Stimulated activated naive CD8-positive, alpha-beta T cell treated with anti-CD3 and anti-CD28 coated beads, Interleukin-15, amount 100 ng/mL, for 72 hours (primary cell): ENCODE data around the gene SSH2.
"Not testable (repeated sequence)": the region's sequence is repeated elsewhere in the genome, so short reads cannot be mapped to it uniquely, and the experiment has no call there.

Experiments
- ATAC-seq: fragments of 150-1000 bp; cut with Tn5 transposase; 2 replicates; pipeline ENCODE4 v1.10.0; 2021; ENCODE audit warnings: mild to moderate bottlenecking, moderate library complexity
- DNase-seq, 2 donors: peaks; one replicate each; pipeline ENCODE4 v3.0.0; 2021 to 2022
- H3K27ac Mint-ChIP-seq, 2 donors: one replicate each; pipeline ENCODE4 v1.8.0; 2022; ENCODE audit warnings: mild to moderate bottlenecking in 2 of 2, mixed read lengths in 2 of 2, moderate library complexity in 2 of 2
- H3K27me3 Mint-ChIP-seq: one replicate; pipeline ENCODE4 v1.8.0; 2022; ENCODE audit warnings: mixed read lengths
- H3K4me1 Mint-ChIP-seq: one replicate; pipeline ENCODE4 v1.8.0; 2022; ENCODE audit warnings: mild to moderate bottlenecking, mixed read lengths
- H3K4me3 Mint-ChIP-seq, 2 donors: one replicate each; pipeline ENCODE4 v1.8.0; 2022; ENCODE audit warnings: mild to moderate bottlenecking in 2 of 2, mixed read lengths in 2 of 2, moderate library complexity in 1 of 2
- H3K9me3 Mint-ChIP-seq, 2 donors: one replicate each; pipeline ENCODE4 v1.8.0; 2022; ENCODE audit warnings: mixed read lengths in 2 of 2

The SSH2 gene

DNA sequence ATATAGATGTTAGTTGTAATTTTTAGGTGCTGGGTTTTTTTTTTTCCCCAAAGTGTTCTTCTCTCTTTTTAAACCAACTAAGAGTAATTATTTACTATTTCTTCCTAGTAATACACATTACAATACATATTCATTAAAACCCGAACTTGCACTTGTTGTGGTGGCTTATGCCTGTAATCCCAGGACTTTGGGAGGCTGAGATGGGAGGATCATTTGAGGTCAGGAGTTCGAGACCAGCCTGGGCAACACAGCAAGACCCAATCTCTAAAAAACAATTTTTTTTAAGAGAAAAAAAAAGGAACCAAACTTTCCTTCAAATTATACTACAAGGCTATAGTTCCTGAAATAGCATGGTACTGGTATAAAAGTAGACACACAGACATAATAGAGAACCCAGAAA lies 15.3 kb upstream of the SSH2 start:
- Mint-ChIP-seq H3K4me3 (no peak overlapping the region), H3K27ac (no peak overlapping the region), H3K9me3 (no peaks in the 10 kb centered on the region), H3K4me1 (no peaks in the 10 kb centered on the region), H3K27me3 (no peaks in the 10 kb centered on the region)
- ATAC-seq (no peak), DNase-seq (no peak)

DNA sequence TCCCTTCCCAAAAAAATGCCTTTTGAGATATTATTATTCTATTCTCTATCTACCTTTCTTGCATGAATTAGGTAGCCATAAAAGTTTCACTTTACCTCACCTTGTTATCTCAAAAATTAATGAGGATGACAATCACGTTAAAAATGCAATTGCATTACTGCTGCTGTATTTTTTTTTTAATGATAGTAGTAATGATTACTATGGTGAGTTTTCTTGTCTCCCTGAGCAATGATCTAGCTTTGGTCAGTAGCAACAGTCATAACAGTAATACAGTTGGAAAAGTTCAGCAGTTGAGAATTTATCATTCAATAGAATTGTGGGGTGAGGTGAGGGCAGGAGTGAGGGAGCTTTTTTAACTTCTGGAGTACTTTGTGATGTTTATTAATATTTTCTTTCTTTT lies 11.3 kb upstream of the SSH2 start, which contains the start of gene EFCAB5:
EFCAB5 (plus strand) TSS at position 301 of the 400 bp plus-strand sequence. CDS start 163 bp downstream, outside the sequence.
- Mint-ChIP-seq H3K4me1 (no peaks in the 10 kb centered on the region), H3K4me3 (no peak within 1 kb of the TSS), H3K27ac (no peak within 1 kb of the TSS), H3K9me3 (no peaks in the 10 kb centered on the region), H3K27me3 (no peaks in the 10 kb centered on the region)
- DNase-seq, result no peak
- ATAC-seq, result no peak

DNA sequence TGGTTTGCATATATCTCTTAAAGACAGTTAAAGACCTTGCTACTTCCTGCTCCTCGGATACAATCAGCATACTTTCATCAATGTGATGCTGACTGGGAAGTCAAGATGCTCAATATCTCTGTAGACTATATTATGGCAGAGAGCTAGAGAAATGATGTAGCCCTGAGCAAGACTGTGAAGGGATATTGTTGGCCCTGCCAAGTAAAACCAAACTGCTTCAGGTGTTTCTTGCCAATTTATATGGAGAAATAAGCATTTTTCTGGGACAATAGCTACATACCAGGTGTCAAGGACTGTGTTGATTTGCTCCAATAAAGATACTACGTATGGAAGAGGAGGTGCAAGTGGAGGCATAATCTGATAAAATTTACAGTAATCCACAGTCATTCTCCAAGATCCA lies 6.7 kb upstream of the SSH2 start:
- H3K4me1 Mint-ChIP-seq, result no peaks in the 10 kb centered on the region
- H3K9me3 Mint-ChIP-seq, result no peaks in the 10 kb centered on the region
- H3K27ac Mint-ChIP-seq, result no peak overlapping the region
- H3K4me3 Mint-ChIP-seq, result no peak overlapping the region
- ATAC-seq (no peak), DNase-seq (no peak)
- H3K27me3 Mint-ChIP-seq, result no peaks in the 10 kb centered on the region

DNA sequence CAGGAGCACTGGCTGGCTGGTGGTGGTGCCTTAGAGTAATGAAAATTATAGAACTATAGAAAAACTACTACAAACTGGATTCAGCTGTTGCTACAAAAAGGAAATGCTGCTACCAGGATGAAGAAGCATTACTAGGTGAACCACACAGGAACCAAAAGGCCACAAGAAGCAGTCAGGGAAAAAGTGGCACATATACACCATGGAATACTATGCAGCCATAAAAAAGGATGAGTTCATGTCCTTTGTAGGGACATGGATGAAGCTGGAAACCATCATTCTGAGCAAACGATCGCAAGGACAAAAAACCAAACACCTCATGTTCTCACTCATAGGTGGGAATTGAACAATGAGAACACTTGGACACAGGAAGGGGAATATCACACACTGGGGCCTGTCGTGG lies 5.9 kb upstream of the SSH2 start:
- H3K4me1 Mint-ChIP-seq, ATAC-seq, H3K27ac Mint-ChIP-seq: not testable (repeated sequence)

DNA sequence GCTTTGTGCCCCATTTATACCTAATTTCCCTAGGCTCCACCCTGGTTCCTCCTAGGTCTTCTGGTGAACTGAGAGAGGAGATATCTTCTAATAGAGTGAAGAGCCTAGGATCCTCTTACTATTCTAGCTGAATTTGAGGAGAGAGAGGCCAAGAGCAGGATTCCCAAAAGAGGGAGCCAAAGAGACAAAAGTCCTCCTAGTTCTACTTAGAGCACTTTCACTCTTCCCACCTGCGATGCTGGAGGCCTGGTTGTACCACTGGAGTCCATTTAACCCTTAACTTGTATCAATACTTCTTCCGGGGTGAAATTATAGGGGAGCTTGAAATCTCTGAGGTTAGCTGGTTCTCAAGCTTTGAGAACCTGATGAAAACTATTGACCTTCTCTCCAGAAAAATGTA lies 3.4 kb upstream of the SSH2 start:
- H3K4me1 Mint-ChIP-seq, result peaks cover 2% of the 10 kb centered on the region
- no peaks in the 10 kb centered on the region for H3K27me3 Mint-ChIP-seq
- DNase-seq, result no peak
- H3K27ac Mint-ChIP-seq, result no peak overlapping the region
- H3K9me3 Mint-ChIP-seq, result no peaks in the 10 kb centered on the region
- no peak overlapping the region for H3K4me3 Mint-ChIP-seq
- no peak for ATAC-seq

More for the DNA sequence above, 5.9 kb upstream of the SSH2 start:
- H3K9me3 Mint-ChIP-seq, H3K4me3 Mint-ChIP-seq, DNase-seq, H3K27me3 Mint-ChIP-seq: not testable (repeated sequence)

DNA sequence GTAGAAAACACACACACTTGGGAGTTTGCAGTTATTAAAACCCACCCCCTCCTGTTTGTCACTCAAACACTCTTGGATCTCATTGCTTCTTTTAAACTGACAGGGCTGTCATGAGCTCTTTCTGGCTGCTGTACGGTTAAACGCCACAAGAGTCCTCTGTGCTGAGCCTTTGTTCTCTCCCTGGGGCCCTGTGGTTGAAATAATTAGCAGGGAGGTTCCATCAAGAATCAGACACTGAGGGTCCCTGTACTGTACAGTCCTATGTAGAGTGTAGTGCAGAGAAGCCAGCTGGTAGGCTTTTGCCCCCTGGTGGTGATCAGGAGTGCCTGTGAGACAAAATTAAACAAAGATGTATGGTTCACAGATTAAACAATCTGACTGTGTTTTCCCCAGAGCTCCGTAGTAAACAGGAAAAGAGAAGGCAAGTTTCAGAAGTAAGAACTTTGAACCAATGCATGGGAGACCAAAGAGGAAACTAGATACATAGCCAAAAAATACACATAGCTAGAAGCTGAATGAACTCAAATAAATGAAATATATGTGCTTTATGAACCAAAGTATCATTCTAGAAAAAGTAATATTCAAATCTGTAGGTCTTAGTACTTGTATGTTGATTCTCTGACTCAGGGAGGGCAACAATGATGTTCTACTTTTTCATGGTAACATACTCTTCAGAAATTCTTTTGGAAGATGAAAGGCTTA lies 1.4 kb upstream of the SSH2 start:
- Mint-ChIP-seq H3K9me3 (no peaks in the 10 kb centered on the region), H3K4me3 (no peak overlapping the region), H3K27me3 (no peaks in the 10 kb centered on the region), H3K27ac (no peak overlapping the region), H3K4me1 (peaks cover 17% of the 10 kb centered on the region)
- DNase-seq, result peak; percentile 73 to 77
- peak; percentile 85 for ATAC-seq

DNA sequence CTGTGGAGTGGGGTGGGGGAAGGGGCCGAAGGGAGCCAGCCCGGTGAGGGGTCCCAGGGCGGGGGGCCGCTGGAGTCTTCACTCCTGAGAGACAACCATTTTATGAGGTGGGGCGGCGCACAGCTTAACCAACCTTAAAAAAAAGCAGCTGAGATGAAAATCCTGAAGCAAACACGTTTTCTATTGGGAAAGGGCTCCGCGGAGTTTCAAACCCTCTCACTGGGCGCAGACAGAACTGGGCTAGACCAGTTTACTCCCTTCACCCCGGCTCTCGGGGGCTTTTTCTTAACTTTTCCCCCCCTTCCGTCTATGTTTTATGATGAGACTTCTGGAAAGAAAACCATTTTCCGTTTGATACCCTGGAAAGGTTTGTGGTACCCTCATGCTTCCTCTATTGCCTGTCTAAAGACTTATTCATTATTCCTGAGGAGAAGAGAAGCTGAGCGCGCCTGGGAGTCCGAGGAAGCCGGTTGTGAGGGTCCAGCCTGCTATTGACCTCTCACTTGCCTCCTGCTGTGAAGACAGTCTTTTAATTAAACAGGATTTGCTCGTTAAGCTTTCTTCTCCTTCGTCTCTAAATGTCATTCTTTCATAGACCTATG lies 482 bp upstream of the SSH2 start:
- H3K4me1 Mint-ChIP-seq, result peaks cover 26% of the 10 kb centered on the region
- H3K4me3 Mint-ChIP-seq, result no peak overlapping the region
- peak in 1 of 2 donors; percentile 11 for DNase-seq
- peak overlapping the region in 1 of 2 donors; percentile 91 for H3K27ac Mint-ChIP-seq
- ATAC-seq, result peak; percentile 11
- H3K27me3 Mint-ChIP-seq, result no peaks in the 10 kb centered on the region
- no peaks in the 10 kb centered on the region for H3K9me3 Mint-ChIP-seq

DNA sequence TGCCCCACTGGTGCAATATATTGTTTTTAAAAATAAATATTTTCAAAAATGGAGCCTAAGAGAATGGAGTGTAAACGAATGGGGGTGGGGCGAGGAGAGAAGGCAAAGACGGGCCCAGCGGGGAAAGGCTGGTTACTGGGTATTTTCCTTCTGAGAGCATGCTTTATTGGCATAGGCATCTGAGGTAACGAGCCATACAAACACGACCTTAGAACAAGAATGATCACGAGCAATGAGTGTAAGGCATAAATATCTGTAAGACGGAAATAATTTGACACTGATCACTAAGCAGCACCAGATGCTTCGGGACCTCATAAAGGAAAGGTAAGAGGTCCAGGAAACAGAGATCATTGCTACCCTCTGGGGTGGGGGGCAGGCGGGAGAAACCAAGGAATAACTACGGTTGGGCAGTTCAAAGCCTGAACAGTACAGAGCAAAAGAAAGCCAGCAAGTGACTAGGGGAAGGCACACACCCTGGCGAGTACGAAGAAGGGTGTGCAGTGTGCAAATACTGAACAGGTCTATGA lies 959 bp downstream of the SSH2 start:
- ATAC-seq, result no peak
- no peaks in the 10 kb centered on the region for H3K9me3 Mint-ChIP-seq
- DNase-seq, result peak; percentile 10 to 24
- no peaks in the 10 kb centered on the region for H3K27me3 Mint-ChIP-seq
- H3K4me3 Mint-ChIP-seq, result no peak overlapping the region
- peak overlapping the region in 1 of 2 donors; percentile 91 for H3K27ac Mint-ChIP-seq
- H3K4me1 Mint-ChIP-seq, result peaks cover 34% of the 10 kb centered on the region

DNA sequence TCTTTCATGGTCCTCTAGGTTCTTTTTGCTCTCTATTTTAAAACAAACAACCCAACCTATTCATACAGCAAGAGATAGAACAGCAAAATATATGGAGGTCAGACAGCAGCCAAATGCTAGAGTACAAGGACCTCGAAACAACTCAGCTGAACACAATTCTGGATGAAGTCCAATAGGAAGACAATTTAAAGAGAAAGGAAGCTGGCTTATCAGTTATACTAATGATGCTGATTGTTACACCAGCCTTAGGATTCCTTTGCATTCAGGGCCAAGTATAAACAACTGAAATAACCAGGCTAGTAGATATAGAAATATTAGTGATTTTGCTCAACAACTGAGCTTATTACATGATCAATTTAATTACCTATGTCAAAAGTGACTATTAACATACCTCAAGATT lies 2.5 kb downstream of the SSH2 start:
- ATAC-seq, result no peak
- Mint-ChIP-seq H3K27me3 (no peaks in the 10 kb centered on the region), H3K4me3 (peak overlapping the region in 1 of 2 donors; percentile 21), H3K27ac (no peak overlapping the region), H3K9me3 (no peaks in the 10 kb centered on the region), H3K4me1 (peaks cover 34% of the 10 kb centered on the region)
- no peak for DNase-seq

DNA sequence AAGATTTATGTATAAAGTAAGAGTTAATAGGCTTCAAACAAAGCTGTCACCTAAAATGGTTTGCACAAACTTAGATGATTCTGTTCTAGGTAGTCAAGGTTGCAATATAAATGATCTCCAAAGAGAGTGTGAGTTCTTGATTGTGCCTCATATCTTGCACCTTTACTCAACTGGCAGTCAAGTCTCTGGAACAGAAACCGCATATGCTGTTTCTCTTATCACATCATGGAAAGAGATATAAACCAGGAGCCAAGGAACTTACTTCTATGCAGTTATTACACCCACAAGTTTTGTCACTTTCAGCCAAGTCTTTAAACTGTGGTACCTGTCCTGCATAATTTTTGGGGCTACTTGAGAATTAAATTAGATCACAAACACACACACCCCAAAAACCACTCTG lies 5.2 kb downstream of the SSH2 start:
- Mint-ChIP-seq H3K27me3 (no peaks in the 10 kb centered on the region), H3K9me3 (no peaks in the 10 kb centered on the region), H3K4me1 (peaks cover 34% of the 10 kb centered on the region), H3K4me3 (no peak overlapping the region), H3K27ac (no peak overlapping the region)
- DNase-seq (no peak), ATAC-seq (no peak)

DNA sequence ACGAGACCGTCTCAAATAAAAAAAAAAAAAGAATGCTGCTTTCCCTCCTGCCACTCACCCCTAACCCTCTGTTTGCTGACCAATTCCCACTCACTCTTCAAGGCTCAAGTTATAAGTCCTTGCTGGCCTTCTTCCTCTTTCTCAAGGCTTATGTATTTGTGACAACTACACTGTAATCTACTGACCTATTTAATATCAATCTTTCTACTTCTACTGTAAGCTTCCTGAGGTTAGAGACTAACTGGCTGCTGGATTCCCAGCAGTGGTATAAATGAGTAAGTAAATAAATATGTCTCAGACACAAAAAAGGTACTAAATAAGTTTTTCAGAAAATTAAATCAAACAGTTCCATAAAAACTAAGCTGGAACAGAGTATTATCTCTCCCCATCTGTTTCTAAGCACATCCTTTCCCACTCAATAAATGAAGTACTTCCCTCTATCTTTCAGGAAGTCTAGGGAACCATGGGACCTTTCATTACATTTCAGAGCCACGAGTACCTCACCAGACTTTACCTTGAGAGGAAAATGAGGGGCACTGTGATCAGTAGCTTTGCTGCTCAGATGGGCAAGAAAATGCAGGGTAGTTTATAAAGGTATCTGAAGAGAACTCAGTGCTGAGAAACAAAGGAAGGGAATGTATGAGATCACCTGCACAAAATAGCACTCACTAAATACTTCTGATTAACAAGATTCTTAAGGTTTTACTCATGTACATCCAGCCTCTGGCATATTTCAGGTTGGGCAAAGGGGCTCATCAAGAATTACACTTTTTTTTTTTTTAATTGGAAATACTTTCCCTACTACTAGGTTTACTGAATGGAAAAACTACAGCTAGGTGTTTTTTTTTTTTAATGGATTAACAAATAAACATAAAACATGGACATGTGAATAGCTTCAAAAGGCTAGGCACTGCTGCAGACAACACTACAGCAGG lies 10.8 kb downstream of the SSH2 start:
- Mint-ChIP-seq H3K9me3 (no peaks in the 10 kb centered on the region), H3K4me3 (no peak overlapping the region), H3K27ac (peak overlapping the region in 1 of 2 donors; percentile 52), H3K27me3 (no peaks in the 10 kb centered on the region), H3K4me1 (peaks cover 15% of the 10 kb centered on the region)
- DNase-seq (no peak), ATAC-seq (no peak)

DNA sequence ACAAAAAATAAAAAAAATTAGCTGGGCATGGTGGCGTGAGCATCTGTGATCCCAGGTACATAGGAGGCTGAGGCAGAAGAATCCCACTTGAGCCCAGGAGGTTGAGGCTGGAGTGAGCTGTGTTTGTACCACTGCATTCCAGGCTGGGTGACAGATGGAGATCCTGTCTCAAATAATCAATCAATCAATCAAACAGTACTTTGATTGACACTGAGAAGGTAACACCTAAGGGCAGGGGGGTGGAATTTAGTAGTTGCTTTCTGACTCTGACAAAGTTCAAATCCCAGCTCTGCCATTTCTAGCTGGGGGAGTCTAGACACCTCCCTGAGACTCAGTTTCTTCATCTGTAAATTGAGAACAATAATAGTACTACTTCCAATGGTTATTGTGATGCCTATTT lies 12.0 kb downstream of the SSH2 start:
- H3K9me3 Mint-ChIP-seq, result no peaks in the 10 kb centered on the region
- H3K4me1 Mint-ChIP-seq, result peaks cover 15% of the 10 kb centered on the region
- no peaks in the 10 kb centered on the region for H3K27me3 Mint-ChIP-seq
- H3K27ac Mint-ChIP-seq, result no peak overlapping the region
- no peak for DNase-seq
- ATAC-seq, result no peak
- no peak overlapping the region for H3K4me3 Mint-ChIP-seq

DNA sequence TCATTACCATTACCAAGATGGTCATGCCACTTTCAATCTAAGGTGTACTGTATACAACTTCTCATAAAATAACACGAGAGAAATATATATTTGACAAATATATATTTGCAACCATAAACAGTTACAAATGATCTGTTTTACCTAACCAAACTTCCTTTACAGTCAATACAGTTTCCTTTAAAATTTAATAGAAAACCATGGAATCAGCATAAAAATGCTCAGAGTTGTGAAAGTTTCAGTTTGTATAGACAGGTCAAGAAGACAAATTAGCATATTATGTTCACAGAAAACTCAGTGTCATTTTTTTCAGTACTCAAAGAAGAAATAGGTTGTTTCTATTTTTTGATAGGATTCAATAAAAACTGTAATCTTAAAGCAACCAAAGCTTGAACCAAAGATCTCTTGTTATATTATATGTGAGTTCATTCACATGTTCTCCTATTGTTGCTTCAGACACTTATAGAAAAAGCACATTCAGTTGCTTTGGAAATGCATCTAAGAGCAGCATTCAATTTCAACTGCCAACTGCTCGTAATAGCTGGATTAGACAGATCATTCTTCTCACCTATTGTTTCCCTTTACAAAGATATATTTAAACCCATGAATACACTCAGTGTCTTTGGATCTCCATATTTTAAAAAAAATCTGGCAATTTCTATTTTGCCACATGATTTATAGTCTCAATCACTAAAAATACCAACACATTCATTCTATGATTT lies 15.1 kb downstream of the SSH2 start:
- H3K27ac Mint-ChIP-seq, result no peak overlapping the region
- ATAC-seq, result no peak
- DNase-seq, result no peak
- no peaks in the 10 kb centered on the region for H3K27me3 Mint-ChIP-seq
- H3K4me1 Mint-ChIP-seq, result peaks cover 19% of the 10 kb centered on the region
- H3K4me3 Mint-ChIP-seq, result no peak overlapping the region
- no peaks in the 10 kb centered on the region for H3K9me3 Mint-ChIP-seq

DNA sequence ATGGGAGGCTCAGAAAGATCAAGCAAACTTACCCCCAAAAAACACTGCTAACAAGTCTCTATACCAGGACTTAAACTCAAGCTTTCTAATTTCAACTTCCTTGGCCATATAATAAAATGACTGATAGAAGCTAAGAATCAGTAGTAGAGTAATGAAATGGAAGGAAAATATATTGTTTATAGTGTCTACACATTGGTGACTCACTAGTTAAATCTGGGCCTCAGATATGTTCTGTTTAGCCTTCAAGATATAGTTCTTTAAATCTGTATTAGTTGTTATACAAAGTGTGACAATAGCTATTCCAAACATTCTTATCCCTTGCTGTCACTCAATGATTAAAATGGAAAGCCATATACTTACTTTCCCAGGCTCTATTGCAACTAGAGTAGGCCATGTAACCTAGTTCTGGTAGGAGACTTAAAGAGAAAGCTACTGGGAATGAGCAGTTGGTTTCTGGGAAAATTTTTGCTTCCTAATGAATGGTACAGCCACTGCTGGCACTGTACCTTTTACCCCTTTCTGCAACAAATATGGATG lies 18.3 kb downstream of the SSH2 start:
- Mint-ChIP-seq H3K9me3 (no peaks in the 10 kb centered on the region), H3K4me3 (no peak overlapping the region), H3K27ac (no peak overlapping the region), H3K27me3 (no peaks in the 10 kb centered on the region), H3K4me1 (peaks cover 20% of the 10 kb centered on the region)
- no peak for DNase-seq
- ATAC-seq, result no peak
